Vagina (tissue), 2 donors: ENCODE data around the gene NUAK1. TPM values are rescaled to one million over a fixed set of nuclear protein-coding genes. Genes with fewer than 3 reads are reported as not detected.
A peak's percentile ranks its signal among the peaks of the same experiment; 100 is the strongest.

Source experiments
- DNase-seq, 2 donors: peaks; one replicate each; pipeline ENCODE4 v3.0.0-alpha.2; 2017; ENCODE audit errors: extremely low spot score in 2 of 2
- H3K27ac ChIP-seq: fragments of 200-600 bp; sonication (generic); one replicate; pipeline ENCODE4 v1.5.1; 2019
- H3K27me3 ChIP-seq: fragments of 200-600 bp; sonication (generic); one replicate; pipeline ENCODE4 v1.5.1; 2019
- H3K36me3 ChIP-seq, 2 donors: fragments of 200-600 bp; sonication (generic); one replicate each; pipeline ENCODE4 v1.5.1; 2017 to 2019
- H3K4me1 ChIP-seq: fragments of 200-600 bp; sonication (generic); one replicate; pipeline ENCODE4 v1.5.1; 2019
- H3K4me3 ChIP-seq, 2 donors: fragments of 200-600 bp; sonication (generic); 1 replicate in 1 of 2; 2 replicates in 1 of 2; pipeline ENCODE4 v1.5.1; 2016 to 2019
- H3K9me3 ChIP-seq: fragments of 200-600 bp; sonication (generic); one replicate; pipeline ENCODE4 v1.5.1; 2019
- POLR2A ChIP-seq, 2 donors: fragments of 450-650 bp; IDR thresholded peaks; one replicate each; pipeline ENCODE4 v1.6.1; 2017; ENCODE audit warnings: antibody characterized with exemption in 2 of 2, mild to moderate bottlenecking in 2 of 2, moderate library complexity in 2 of 2
- POLR2AphosphoS5 ChIP-seq, 2 donors: sonication (generic); formaldehyde crosslinking; IDR thresholded peaks; one replicate each; pipeline ENCODE4 v1.9.0; 2017; ENCODE audit warnings: antibody characterized with exemption in 2 of 2, mild to moderate bottlenecking in 2 of 2, low read depth in 1 of 2; ENCODE audit not compliant: insufficient read depth in 1 of 2
- intact Hi-C: fragments of 100-400 bp; cut with DNase I; formaldehyde crosslinking; loops from one replicate; pipeline ENCODE4 v1.15.1; 2023
- total RNA-seq: library from RNA; depleted of rRNA; stranded (reverse); fragments of >200 nt; gene quantifications from one replicate; pipeline ENCODE4 v1.2.3, GENCODE V29; 2016
- TF ChIP-seq, protein P1 (sequence below), 3 experiments: fragments of 450-650 bp in 2 of 3; fragments of 200-600 bp in 1 of 3; sonication (generic) in 1 of 3; IDR thresholded peaks; one replicate each; pipeline ENCODE4 v1.5.1; 2017 to 2019; ENCODE audit warnings: antibody characterized with exemption in 3 of 3, mild to moderate bottlenecking in 2 of 3, moderate library complexity in 2 of 3

NUAK1 gene
- total RNA-seq, 1 donor from 2014 or later: 22.8 TPM

DNA sequence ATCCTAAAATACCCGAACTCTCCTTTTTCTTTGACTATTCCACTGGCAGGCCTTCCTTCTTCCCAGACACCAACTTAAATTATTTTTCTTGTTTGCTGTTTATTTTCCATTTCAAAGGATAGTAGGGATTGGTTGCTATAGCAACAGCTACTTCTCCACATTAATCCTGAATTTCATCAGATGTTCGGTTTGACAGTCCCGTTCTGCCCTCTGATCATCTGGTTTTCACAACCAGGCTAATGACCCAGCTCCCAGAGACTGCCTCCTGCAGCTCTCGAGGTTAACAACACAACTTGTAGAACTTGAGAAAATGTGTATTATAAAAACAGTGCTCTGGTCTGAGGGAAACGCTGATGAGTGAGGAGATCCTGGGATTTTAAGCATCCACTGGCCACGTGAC, 45.5 kb downstream of the NUAK1 start:
- H3K4me1 ChIP-seq: peaks cover 85% of the 10 kb centered on the region
- peak overlapping the region; percentile 20 for H3K27ac ChIP-seq
- no peak for TF ChIP-seq POLR2A (IDR thresholded peaks at IDR 0.05)
- TF ChIP-seq, protein P1, sequence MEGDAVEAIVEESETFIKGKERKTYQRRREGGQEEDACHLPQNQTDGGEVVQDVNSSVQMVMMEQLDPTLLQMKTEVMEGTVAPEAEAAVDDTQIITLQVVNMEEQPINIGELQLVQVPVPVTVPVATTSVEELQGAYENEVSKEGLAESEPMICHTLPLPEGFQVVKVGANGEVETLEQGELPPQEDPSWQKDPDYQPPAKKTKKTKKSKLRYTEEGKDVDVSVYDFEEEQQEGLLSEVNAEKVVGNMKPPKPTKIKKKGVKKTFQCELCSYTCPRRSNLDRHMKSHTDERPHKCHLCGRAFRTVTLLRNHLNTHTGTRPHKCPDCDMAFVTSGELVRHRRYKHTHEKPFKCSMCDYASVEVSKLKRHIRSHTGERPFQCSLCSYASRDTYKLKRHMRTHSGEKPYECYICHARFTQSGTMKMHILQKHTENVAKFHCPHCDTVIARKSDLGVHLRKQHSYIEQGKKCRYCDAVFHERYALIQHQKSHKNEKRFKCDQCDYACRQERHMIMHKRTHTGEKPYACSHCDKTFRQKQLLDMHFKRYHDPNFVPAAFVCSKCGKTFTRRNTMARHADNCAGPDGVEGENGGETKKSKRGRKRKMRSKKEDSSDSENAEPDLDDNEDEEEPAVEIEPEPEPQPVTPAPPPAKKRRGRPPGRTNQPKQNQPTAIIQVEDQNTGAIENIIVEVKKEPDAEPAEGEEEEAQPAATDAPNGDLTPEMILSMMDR (IDR thresholded peaks at IDR 0.05): no peak
- TF ChIP-seq POLR2AphosphoS5 (IDR thresholded peaks at IDR 0.05; ENCODE audit: insufficient read depth in 1 of 2, low read depth in 1 of 2): no peak

DNA sequence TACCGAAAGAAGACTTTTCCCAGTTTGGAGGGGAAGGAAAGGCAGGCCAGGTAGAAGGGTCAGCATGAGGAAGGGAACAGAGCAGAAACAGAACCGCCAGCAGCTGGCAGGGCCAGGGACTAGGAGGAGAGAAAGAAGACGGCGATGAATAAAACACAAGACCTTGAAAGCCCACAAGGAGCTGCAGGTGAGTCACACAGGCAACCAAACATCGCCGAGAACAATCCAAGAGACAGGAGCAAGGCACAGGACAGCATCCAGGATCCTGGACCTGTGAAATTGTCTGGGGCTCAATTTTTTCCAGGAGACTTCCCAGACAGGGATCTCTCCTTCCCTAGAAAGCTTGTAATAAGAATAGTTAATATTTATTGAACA, 47.3 kb downstream of the NUAK1 start:
- Histone ChIP-seq H3K9me3 (no peaks in the 10 kb centered on the region), H3K4me1 (peaks cover 76% of the 10 kb centered on the region), H3K4me3 (no peak overlapping the region), H3K27ac (peak overlapping the region; percentile 86), H3K27me3 (no peaks in the 10 kb centered on the region), H3K36me3 (peaks cover 0 to 2% of the 10 kb centered on the region in 2 donors)
- no peak for DNase-seq
- intact Hi-C loops: no loop called here
- TF ChIP-seq POLR2A (IDR thresholded peaks at IDR 0.05) (no peak), POLR2AphosphoS5 (IDR thresholded peaks at IDR 0.05; ENCODE audit: insufficient read depth in 1 of 2, low read depth in 1 of 2) (no peak)
- TF ChIP-seq, protein P1 (IDR thresholded peaks at IDR 0.05): no peak

More for the DNA sequence above, 45.5 kb downstream of the NUAK1 start:
- no peaks in the 10 kb centered on the region for H3K9me3 ChIP-seq
- no peaks in the 10 kb centered on the region for H3K27me3 ChIP-seq
- intact Hi-C loops: no loop called here
- no peak for DNase-seq
- H3K36me3 ChIP-seq: no peaks in the 10 kb centered on the region
- no peak overlapping the region for H3K4me3 ChIP-seq

DNA sequence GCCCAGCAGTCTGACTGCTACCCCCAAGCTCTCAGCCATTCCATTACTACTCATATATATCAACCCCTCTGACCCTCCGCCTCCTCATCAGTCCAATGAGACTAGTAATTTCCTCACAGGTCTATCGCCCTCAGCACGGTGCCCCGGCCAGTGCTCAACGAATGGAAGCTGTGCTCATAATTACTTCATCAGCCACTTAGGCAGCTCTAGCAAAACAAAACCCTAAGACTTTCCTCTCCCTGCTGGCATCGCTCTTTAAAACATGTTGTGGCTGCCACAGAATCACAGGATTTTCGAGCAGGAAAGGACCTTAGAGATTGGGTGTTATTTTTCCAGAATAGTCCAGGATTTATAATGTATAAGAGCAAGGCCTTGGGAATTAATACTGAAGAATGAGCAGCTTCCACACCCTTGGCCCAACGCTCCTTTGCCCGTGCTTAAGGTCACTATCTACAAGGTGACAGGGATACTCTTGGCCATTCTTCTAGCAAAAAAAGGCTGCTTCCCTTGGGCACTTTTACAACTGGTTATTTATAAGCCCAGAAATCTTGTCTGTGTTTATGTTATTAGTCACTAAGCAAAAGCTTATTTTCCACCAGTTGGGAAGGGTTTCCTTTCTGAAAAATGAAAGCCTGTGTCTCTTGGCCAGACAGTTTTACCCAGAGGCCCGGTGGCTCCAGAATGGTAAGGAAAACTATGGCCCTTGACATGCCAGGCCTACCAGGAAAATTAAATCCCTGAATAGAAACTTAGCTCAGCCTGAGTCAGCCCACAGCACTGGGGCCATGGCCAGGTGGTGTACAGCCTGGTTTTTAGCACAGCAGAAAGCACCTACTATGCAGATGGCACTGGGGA, 47.9 kb downstream of the NUAK1 start:
- Histone ChIP-seq H3K36me3 (peaks cover 0 to 5% of the 10 kb centered on the region in 2 donors), H3K27me3 (no peaks in the 10 kb centered on the region), H3K9me3 (no peaks in the 10 kb centered on the region), H3K4me1 (peaks cover 72% of the 10 kb centered on the region), H3K4me3 (no peak overlapping the region), H3K27ac (peak overlapping the region; percentile 86)
- intact Hi-C loops: no loop called here
- TF ChIP-seq POLR2A (IDR thresholded peaks at IDR 0.05) (no peak), POLR2AphosphoS5 (IDR thresholded peaks at IDR 0.05; ENCODE audit: insufficient read depth in 1 of 2, low read depth in 1 of 2) (peak in 1 of 2 donors; percentile 92)
- no peak for DNase-seq

DNA sequence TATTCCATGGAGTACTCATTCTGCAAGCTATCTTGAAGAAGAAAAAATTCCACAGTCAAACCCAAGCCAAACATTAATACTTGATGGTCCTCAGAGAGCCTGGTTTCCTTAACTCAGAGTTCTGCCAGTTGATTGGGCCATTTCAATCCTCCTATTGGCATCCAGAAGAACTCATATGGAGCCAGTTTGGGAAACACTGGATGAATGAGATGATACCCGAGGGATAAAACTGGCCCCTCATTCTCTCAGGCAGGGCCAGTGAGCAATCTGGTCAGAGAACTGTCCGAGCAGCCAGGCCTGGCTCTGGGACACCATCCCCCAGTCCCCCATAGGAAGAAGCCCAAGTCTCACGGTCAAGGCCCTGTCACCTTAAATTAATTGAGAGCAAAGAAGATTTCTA, 48.8 kb downstream of the NUAK1 start:
- no peak for TF ChIP-seq POLR2A (IDR thresholded peaks at IDR 0.05)
- no peak for TF ChIP-seq POLR2AphosphoS5 (IDR thresholded peaks at IDR 0.05; ENCODE audit: insufficient read depth in 1 of 2, low read depth in 1 of 2)
- TF ChIP-seq, protein P1 (IDR thresholded peaks at IDR 0.05): no peak
- H3K36me3 ChIP-seq: peaks cover 0 to 5% of the 10 kb centered on the region in 2 donors
- no peak for DNase-seq
- no peak overlapping the region for H3K4me3 ChIP-seq
- no peaks in the 10 kb centered on the region for H3K27me3 ChIP-seq
- peaks cover 65% of the 10 kb centered on the region for H3K4me1 ChIP-seq
- intact Hi-C loops: no loop called here
- H3K9me3 ChIP-seq: no peaks in the 10 kb centered on the region
- peak overlapping the region; percentile 86 for H3K27ac ChIP-seq

DNA sequence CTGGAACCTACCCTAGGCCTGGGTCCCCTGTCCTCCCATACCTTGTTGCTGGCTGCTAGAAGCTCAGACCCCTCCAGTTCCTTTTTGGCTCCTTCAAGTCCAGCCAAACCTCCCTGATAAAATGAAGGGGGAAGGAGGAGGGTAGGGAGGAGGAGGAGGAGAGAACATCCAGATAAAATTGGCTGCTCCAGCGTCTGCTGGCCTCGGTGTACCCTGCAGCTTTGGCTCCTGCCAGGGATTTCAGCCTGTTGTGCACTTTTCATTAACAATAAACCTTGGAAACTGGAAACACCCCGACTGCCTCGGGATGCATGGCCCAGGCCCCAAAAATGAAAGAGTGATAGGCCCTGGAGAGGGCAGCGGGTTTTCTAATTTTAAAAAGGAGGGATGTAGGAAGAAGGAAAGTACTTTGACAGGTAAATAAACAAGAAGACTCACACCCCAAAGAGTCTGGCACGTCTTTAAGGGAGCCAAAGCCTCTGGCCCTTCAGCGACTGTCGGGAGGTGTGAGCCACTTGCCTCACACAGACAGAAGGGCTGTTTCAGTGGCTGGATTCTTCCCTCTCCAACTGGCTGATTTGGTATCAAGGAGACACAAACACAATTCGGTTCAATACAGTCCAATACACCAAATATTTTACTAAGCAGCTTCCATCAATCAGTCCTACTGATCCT, 49.8 kb downstream of the NUAK1 start:
- H3K27ac ChIP-seq: peak overlapping the region; percentile 86
- H3K4me1 ChIP-seq: peaks cover 65% of the 10 kb centered on the region
- H3K9me3 ChIP-seq: no peaks in the 10 kb centered on the region
- H3K4me3 ChIP-seq: no peak overlapping the region
- DNase-seq: no peak
- TF ChIP-seq, protein P1 (IDR thresholded peaks at IDR 0.05): no peak
- peak in 1 of 2 donors; percentile 25 for TF ChIP-seq POLR2AphosphoS5 (IDR thresholded peaks at IDR 0.05; ENCODE audit: insufficient read depth in 1 of 2, low read depth in 1 of 2)
- no peak for TF ChIP-seq POLR2A (IDR thresholded peaks at IDR 0.05)
- intact Hi-C loops: no loop called here
- H3K36me3 ChIP-seq: peaks cover 0 to 5% of the 10 kb centered on the region in 2 donors
- no peaks in the 10 kb centered on the region for H3K27me3 ChIP-seq
